GM12801 (cell line): ENCODE measurements around the gene MISFA.

Source experiments
- CTCF ChIP-seq: IDR thresholded peaks from one replicate; pipeline ENCODE4 v1.5.1; 2011; ENCODE audit warnings: control low read depth; ENCODE audit not compliant: insufficient read length; ENCODE audit errors: extremely low read depth

Gene MISFA

GRCh38 chr11:18624161-18624560 is 24.6 kb downstream of the MISFA start:
- TF ChIP-seq CTCF, result no peak

GRCh38 chr11:18632841-18633240 is 33.3 kb downstream of the MISFA start:
- no peak for TF ChIP-seq CTCF

GRCh38 chr11:18633256-18634139 is 33.9 kb downstream of the MISFA start:
- TF ChIP-seq CTCF, result no peak

- TF ChIP-seq CTCF, result no peak
Observed at GRCh38 chr11:18634140-18635032, 34.8 kb downstream of the MISFA start, which contains the start of gene SPTY2D1. Gene SPTY2D1, minus strand, starts transcription at chr11:18634342. Its CDS starts 85 bp downstream, at chr11:18634257.

GRCh38 chr11:18641677-18642076 is 42.1 kb downstream of the MISFA start:
- no peak for TF ChIP-seq CTCF

GRCh38 chr11:18650353-18650752 is 50.8 kb downstream of the MISFA start:
- TF ChIP-seq CTCF, result no peak

- no peak for TF ChIP-seq CTCF
Observed at GRCh38 chr11:18650859-18651557, 51.4 kb downstream of the MISFA start.
